Panc1 (cell line): ENCODE results near the gene ZNF580. TPM values are rescaled to one million over a fixed set of nuclear protein-coding genes. Genes with fewer than 3 reads are reported as not detected.
A peak's percentile ranks its signal among the peaks of the same experiment; 100 is the strongest.

Source experiments
- ATAC-seq: fragments of 200-7000 bp; cut with Tn5 transposase; 2 replicates; pipeline ENCODE4 v1.9.1; 2020; ENCODE audit warnings: mild to moderate bottlenecking, moderate library complexity
- BruUV-seq: library from RNA; stranded (reverse); fragments of 400-500 nt; replicated peaks from 2 replicates; lab custom pipeline; 2021; lab: Mats Ljungman, UMichigan
- CTCF ChIA-PET: fragments of 300-600 bp; sonication (Branson Sonifier 250); formaldehyde crosslinking; loops from one replicate; lab custom pipeline; 2022; ENCODE audit warnings: antibody characterized with exemption; lab: Charles Lee
- POLR2A ChIA-PET: fragments of 300-600 bp; sonication (Branson Sonifier 250); formaldehyde crosslinking; loops from one replicate; lab custom pipeline; 2022; ENCODE audit warnings: antibody characterized with exemption; lab: Charles Lee
- DNase-seq: peaks from one replicate; pipeline ENCODE4 v3.0.0-alpha.2; 2010; ENCODE audit warnings: low read depth, low spot score
- H3K27ac ChIP-seq: 2 replicates; pipeline ENCODE4 v1.5.1; 2011; ENCODE audit warnings: mild to moderate bottlenecking, low read length, inconsistent platforms
- H3K27me3 ChIP-seq: fragments of 200-500 bp; sonication (Bioruptor generic); 2 replicates; pipeline ENCODE4 v1.6.0; 2014; ENCODE audit warnings: low read length, inconsistent platforms; ENCODE audit not compliant: control insufficient read depth, insufficient read depth
- H3K36me3 ChIP-seq: fragments of 200-500 bp; sonication (Bioruptor generic); 2 replicates; pipeline ENCODE4 v1.5.1; 2014; ENCODE audit warnings: inconsistent platforms, mild to moderate bottlenecking, low read length, moderate library complexity; ENCODE audit not compliant: control insufficient read depth, insufficient read depth
- H3K4me1 ChIP-seq: 2 replicates; pipeline ENCODE4 v1.5.1; 2011; ENCODE audit warnings: inconsistent platforms, mild to moderate bottlenecking, low read length, moderate library complexity; ENCODE audit not compliant: control insufficient read depth, insufficient read depth
- H3K4me3 ChIP-seq, 2 experiments: 2 replicates each; pipeline ENCODE4 v1.5.1; 2011 to 2012; ENCODE audit warnings: low read depth in 2 of 2, low read length in 2 of 2, mild to moderate bottlenecking in 2 of 2, inconsistent platforms in 1 of 2, moderate library complexity in 1 of 2
- H3K9me3 ChIP-seq: fragments of 200-500 bp; sonication (Bioruptor generic); 2 replicates; pipeline ENCODE4 v1.5.1; 2014; ENCODE audit warnings: low read depth, mild to moderate bottlenecking, inconsistent platforms, low read length, moderate library complexity; ENCODE audit not compliant: control insufficient read depth, insufficient read depth
- CTCF ChIP-seq: fragments of 450-650 bp; IDR thresholded peaks from 2 replicates; pipeline ENCODE4 v1.5.1; 2017; ENCODE audit warnings: mild to moderate bottlenecking
- POLR2AphosphoS5 ChIP-seq: IDR thresholded peaks from 2 replicates; pipeline ENCODE4 v1.6.1; 2012; ENCODE audit warnings: mild to moderate bottlenecking, low read depth, low read length, moderate library complexity
- REST ChIP-seq, 2 experiments: IDR thresholded peaks; 2 replicates each; pipeline ENCODE4 v1.6.1; 2011 to 2012; ENCODE audit warnings: low read depth in 2 of 2, control low read depth in 1 of 2, low read length in 1 of 2, mild to moderate bottlenecking in 1 of 2, moderate library complexity in 1 of 2; ENCODE audit not compliant: insufficient read depth in 1 of 2
- SIN3A ChIP-seq: IDR thresholded peaks from 2 replicates; pipeline ENCODE4 v1.6.1; 2012; ENCODE audit warnings: low read depth, mild to moderate bottlenecking, low read length, moderate library complexity, borderline replicate concordance; ENCODE audit not compliant: insufficient read depth
- TCF7L2 ChIP-seq: IDR thresholded peaks from 2 replicates; pipeline ENCODE4 v1.6.1; 2011; ENCODE audit warnings: mild to moderate bottlenecking, low read depth, low read length, inconsistent platforms
- in situ Hi-C: cut with HindIII; loops from 2 replicates; pipeline ENCODE4 v1.10.0; 2016; ENCODE audit warnings: low sequenced_read_pairs, low pct_unique_long_range_greater_than_20kb
- intact Hi-C: fragments of 100-400 bp; cut with micrococcal nuclease; formaldehyde crosslinking; loops from one replicate; pipeline ENCODE4 v1.10.0; 2022; ENCODE audit not compliant: unreplicated experiment
- total RNA-seq: library from RNA; stranded (reverse); gene quantifications from one replicate; pipeline ENCODE4 v1.2.1, GENCODE V29; 2021; ENCODE audit not compliant: unreplicated experiment

Gene ZNF580
- total RNA-seq, 1 experiment from 2014 or later: 58.0 TPM

- DNase-seq: no peak
- ATAC-seq: no peak
- BruUV-seq: no TSS peak
- CTCF ChIA-PET: interaction anchor here (0.7 kb wide), 3 partner anchors 10 to 80 kb away, joined by 3 to 5 read pairs (median 4); no protein-coding TSS in a partner anchor
- Histone ChIP-seq H3K27ac (peak overlapping the region; percentile 55), H3K9me3 (no peaks in the 10 kb centered on the region), H3K36me3 (peaks cover 37% of the 10 kb centered on the region), H3K4me3 (no peak overlapping the region), H3K27me3 (no peaks in the 10 kb centered on the region), H3K4me1 (peaks cover 65% of the 10 kb centered on the region)
- in situ Hi-C loops: no loop called here
- TF ChIP-seq POLR2AphosphoS5 (no peak; the same call in 1 of the 2 replicates), CTCF (no peak), SIN3A (no peak), TCF7L2 (no peak), REST (IDR thresholded peaks at IDR 0.05; ENCODE audit: insufficient read depth in 1 of 2, low read depth in 2 of 2, low read length in 1 of 2) (no peak)
- intact Hi-C loops: no loop called here
- POLR2A ChIA-PET: interaction anchor here (0.6 to 0.8 kb wide), 2 partner anchors 11 to 13 kb away, joined by 4 read pairs; no protein-coding TSS in a partner anchor
These were observed 26.7 kb downstream of the ZNF580 start for GRCh38 chr19:55667511-55667910.

- no peak for TF ChIP-seq CTCF
- TF ChIP-seq POLR2AphosphoS5: no peak
- no peak for TF ChIP-seq TCF7L2
- TF ChIP-seq SIN3A: no peak
- no peak for TF ChIP-seq REST (IDR thresholded peaks at IDR 0.05; ENCODE audit: insufficient read depth in 1 of 2, low read depth in 2 of 2, low read length in 1 of 2)
- Histone ChIP-seq H3K4me3 (no peak overlapping the region), H3K36me3 (peaks cover 32% of the 10 kb centered on the region), H3K9me3 (no peaks in the 10 kb centered on the region), H3K4me1 (peaks cover 69% of the 10 kb centered on the region), H3K27ac (peak overlapping the region; percentile 96), H3K27me3 (no peaks in the 10 kb centered on the region)
- DNase-seq (no peak), ATAC-seq (no peak)
- in situ Hi-C loops: no loop called here
- ChIA-PET CTCF (interaction anchor here (0.7 kb wide), 1 partner anchor 81 kb away, joined by 3 read pairs; no protein-coding TSS in a partner anchor), POLR2A (no interaction called here)
- BruUV-seq: no TSS peak
- intact Hi-C loops: no loop called here
These were observed 27.2 kb downstream of the ZNF580 start for GRCh38 chr19:55667958-55668357.
